ENCODE measurements around the gene SYK.

Gene SYK

GRCh38 chr9:90836411-90837080 lies 34.9 kb downstream of the SYK start:
- DNase-seq (ENCODE audit: insufficient read length, low spot score) = no peak
- no peak for TF ChIP-seq PAX5 (IDR thresholded peaks at IDR 0.05; ENCODE audit: insufficient read depth, low read length, severe bottlenecking)
- TF ChIP-seq TAF1 (IDR thresholded peaks at IDR 0.05; ENCODE audit: low read depth, low read length) = no peak
- no peak for TF ChIP-seq POLR2A (IDR thresholded peaks at IDR 0.05; ENCODE audit: low read depth, low read length)
- TF ChIP-seq SPI1 (IDR thresholded peaks at IDR 0.05; ENCODE audit: low read depth, low read length) = no peak
- no peak for TF ChIP-seq POU2F2 (IDR thresholded peaks at IDR 0.05; ENCODE audit: low read depth, low read length)
- TF ChIP-seq POLR2AphosphoS5 (IDR thresholded peaks at IDR 0.05; ENCODE audit: low read depth, low read length) = no peak
- peak; percentile 45 for FAIRE-seq

GRCh38 chr9:90838098-90838497 lies 36.5 kb downstream of the SYK start:
- FAIRE-seq (peak; percentile 74), DNase-seq (ENCODE audit: insufficient read length, low spot score) (no peak)
- TF ChIP-seq SPI1 (IDR thresholded peaks at IDR 0.05; ENCODE audit: low read depth, low read length) = no peak
- no peak for TF ChIP-seq POU2F2 (IDR thresholded peaks at IDR 0.05; ENCODE audit: low read depth, low read length)
- TF ChIP-seq TAF1 (IDR thresholded peaks at IDR 0.05; ENCODE audit: low read depth, low read length) = no peak
- TF ChIP-seq POLR2A (IDR thresholded peaks at IDR 0.05; ENCODE audit: low read depth, low read length) = no peak
- no peak for TF ChIP-seq PAX5 (IDR thresholded peaks at IDR 0.05; ENCODE audit: insufficient read depth, low read length, severe bottlenecking)
- TF ChIP-seq POLR2AphosphoS5 (IDR thresholded peaks at IDR 0.05; ENCODE audit: low read depth, low read length) = no peak

GRCh38 chr9:90838581-90839154 lies 37.0 kb downstream of the SYK start:
- FAIRE-seq = no peak
- no peak for DNase-seq (ENCODE audit: insufficient read length, low spot score)
- no peak for TF ChIP-seq SPI1 (IDR thresholded peaks at IDR 0.05; ENCODE audit: low read depth, low read length)

GRCh38 chr9:90839183-90839728 lies 37.6 kb downstream of the SYK start:
- DNase-seq (ENCODE audit: insufficient read length, low spot score) (no peak), FAIRE-seq (peak; percentile 95)
- TF ChIP-seq SPI1 (IDR thresholded peaks at IDR 0.05; ENCODE audit: low read depth, low read length) (peak; percentile 61), POLR2AphosphoS5 (IDR thresholded peaks at IDR 0.05; ENCODE audit: low read depth, low read length) (no peak), PAX5 (IDR thresholded peaks at IDR 0.05; ENCODE audit: insufficient read depth, low read length, severe bottlenecking) (no peak)

- FAIRE-seq (no peak), DNase-seq (ENCODE audit: insufficient read length, low spot score) (no peak)
- TF ChIP-seq SPI1 (IDR thresholded peaks at IDR 0.05; ENCODE audit: low read depth, low read length) (no peak), PAX5 (IDR thresholded peaks at IDR 0.05; ENCODE audit: insufficient read depth, low read length, severe bottlenecking) (no peak)
Observed at GRCh38 chr9:90840696-90841095, 39.1 kb downstream of the SYK start.

- TF ChIP-seq POLR2AphosphoS5 (IDR thresholded peaks at IDR 0.05; ENCODE audit: low read depth, low read length) (no peak), TAF1 (IDR thresholded peaks at IDR 0.05; ENCODE audit: low read depth, low read length) (no peak), POLR2A (IDR thresholded peaks at IDR 0.05; ENCODE audit: low read depth, low read length) (no peak)
- DNase-seq (ENCODE audit: insufficient read length, low spot score) (no peak), FAIRE-seq (peak; percentile 99)
Observed at GRCh38 chr9:90841213-90841612, 39.6 kb downstream of the SYK start.

- TF ChIP-seq POLR2AphosphoS5 (IDR thresholded peaks at IDR 0.05; ENCODE audit: low read depth, low read length) = no peak
- TF ChIP-seq SPI1 (IDR thresholded peaks at IDR 0.05; ENCODE audit: low read depth, low read length) = no peak
- no peak for TF ChIP-seq POU2F2 (IDR thresholded peaks at IDR 0.05; ENCODE audit: low read depth, low read length)
- TF ChIP-seq PAX5 (IDR thresholded peaks at IDR 0.05; ENCODE audit: insufficient read depth, low read length, severe bottlenecking) = no peak
- TF ChIP-seq POLR2A (IDR thresholded peaks at IDR 0.05; ENCODE audit: low read depth, low read length) = no peak
- no peak for TF ChIP-seq TAF1 (IDR thresholded peaks at IDR 0.05; ENCODE audit: low read depth, low read length)
- FAIRE-seq = no peak
- DNase-seq (ENCODE audit: insufficient read length, low spot score) = no peak
Observed at GRCh38 chr9:90841615-90842014, 40.0 kb downstream of the SYK start.

- no peak for TF ChIP-seq POU2F2 (IDR thresholded peaks at IDR 0.05; ENCODE audit: low read depth, low read length)
- no peak for TF ChIP-seq POLR2AphosphoS5 (IDR thresholded peaks at IDR 0.05; ENCODE audit: low read depth, low read length)
- no peak for TF ChIP-seq PAX5 (IDR thresholded peaks at IDR 0.05; ENCODE audit: insufficient read depth, low read length, severe bottlenecking)
- DNase-seq (ENCODE audit: insufficient read length, low spot score) (no peak), FAIRE-seq (no peak)
Observed at GRCh38 chr9:90842176-90842777, 40.7 kb downstream of the SYK start.

- no peak for DNase-seq (ENCODE audit: insufficient read length, low spot score)
- TF ChIP-seq POLR2A (IDR thresholded peaks at IDR 0.05; ENCODE audit: low read depth, low read length) (no peak), PAX5 (IDR thresholded peaks at IDR 0.05; ENCODE audit: insufficient read depth, low read length, severe bottlenecking) (no peak), POLR2AphosphoS5 (IDR thresholded peaks at IDR 0.05; ENCODE audit: low read depth, low read length) (no peak), TAF1 (IDR thresholded peaks at IDR 0.05; ENCODE audit: low read depth, low read length) (no peak), POU2F2 (IDR thresholded peaks at IDR 0.05; ENCODE audit: low read depth, low read length) (no peak), SPI1 (IDR thresholded peaks at IDR 0.05; ENCODE audit: low read depth, low read length) (no peak)
- peak; percentile 74 for FAIRE-seq
Observed at GRCh38 chr9:90842996-90843395, 41.4 kb downstream of the SYK start.

GRCh38 chr9:90843525-90843924 lies 41.9 kb downstream of the SYK start:
- no peak for DNase-seq (ENCODE audit: insufficient read length, low spot score)
- FAIRE-seq = peak; percentile 52
- TF ChIP-seq POU2F2 (IDR thresholded peaks at IDR 0.05; ENCODE audit: low read depth, low read length) (no peak), SPI1 (IDR thresholded peaks at IDR 0.05; ENCODE audit: low read depth, low read length) (peak; percentile 50), PAX5 (IDR thresholded peaks at IDR 0.05; ENCODE audit: insufficient read depth, low read length, severe bottlenecking) (no peak)

Measured in GM12891 (cell line).